HepG2 (cell line): ENCODE results near the gene ANO9. TPM values are rescaled to one million over a fixed set of nuclear protein-coding genes. Genes with fewer than 3 reads are reported as not detected.

Source experiments
- ARID3A ChIP-seq: IDR thresholded peaks from 2 replicates; pipeline ENCODE4 v1.6.1; 2012; ENCODE audit warnings: low read depth, low read length, improper control_type of control experiment
- CC2D1A ChIP-seq: sonication (generic); formaldehyde crosslinking; IDR thresholded peaks from 2 replicates; pipeline ENCODE4 v1.8.1; 2023; ENCODE audit warnings: mild to moderate bottlenecking, missing genetic modification reagents
- CCAR2 ChIP-seq: fragments of 200-400 bp; formaldehyde crosslinking; optimal IDR thresholded peaks from 2 replicates; pipeline ENCODE3; 2018; ENCODE audit warnings: low read depth, mild to moderate bottlenecking, low read length, moderate library complexity
- CTCF ChIP-seq: sonication (generic); formaldehyde crosslinking; IDR thresholded peaks from 2 replicates; pipeline ENCODE4 v1.5.0; 2020; ENCODE audit warnings: mild to moderate bottlenecking, missing genetic modification reagents, moderate library complexity
- ELF1 ChIP-seq: sonication (generic); formaldehyde crosslinking; IDR thresholded peaks from 2 replicates; pipeline ENCODE4 v1.4.0; 2020; ENCODE audit warnings: missing genetic modification reagents
- FOXA3 ChIP-seq: IDR thresholded peaks from 2 replicates; pipeline ENCODE4 v1.6.1; 2016; ENCODE audit warnings: missing genetic modification reagents, missing compliant biosample characterization
- HOMEZ ChIP-seq: IDR thresholded peaks from 2 replicates; pipeline ENCODE4 v1.6.1; 2016; ENCODE audit warnings: low read depth
- KDM3A ChIP-seq: IDR thresholded peaks from 2 replicates; pipeline ENCODE4 v1.6.1; 2018; ENCODE audit warnings: low read depth, missing compliant biosample characterization
- MBNL3 ChIP-seq: fragments of 250-450 bp; sonication (Bioruptor Pico); conservative IDR thresholded peaks from 2 replicates; pipeline ENCODE4 v1.8.0; 2022; ENCODE audit warnings: mild to moderate bottlenecking, inconsistent platforms
- MIXL1 ChIP-seq: IDR thresholded peaks from 2 replicates; pipeline ENCODE4 v1.6.1; 2016
- NFE2L1 ChIP-seq: sonication (generic); formaldehyde crosslinking; IDR thresholded peaks from 2 replicates; pipeline ENCODE4 v1.4.0; 2020; ENCODE audit warnings: missing genetic modification reagents, mild to moderate bottlenecking, borderline replicate concordance
- NFRKB ChIP-seq: fragments of 450-650 bp; IDR thresholded peaks from 2 replicates; pipeline ENCODE4 v1.6.1; 2017
- PCBP1 ChIP-seq: fragments of 200-400 bp; formaldehyde crosslinking; IDR thresholded peaks from 2 replicates; pipeline ENCODE4 v1.6.1; 2017; ENCODE audit warnings: mild to moderate bottlenecking, low read depth, low read length, borderline replicate concordance
- SALL1 ChIP-seq: sonication (generic); formaldehyde crosslinking; IDR thresholded peaks from 2 replicates; pipeline ENCODE4 v1.8.0; 2022; ENCODE audit warnings: mild to moderate bottlenecking, missing genetic modification reagents
- SOX5 ChIP-seq: IDR thresholded peaks from 2 replicates; pipeline ENCODE4 v1.6.1; 2016; ENCODE audit warnings: borderline replicate concordance
- SRSF4 ChIP-seq: fragments of 200-400 bp; formaldehyde crosslinking; IDR thresholded peaks from one replicate; pipeline ENCODE4 v1.6.1; 2018; ENCODE audit warnings: mild to moderate bottlenecking, low read depth, low read length, moderate library complexity; ENCODE audit not compliant: poor library complexity, severe bottlenecking
- WIZ ChIP-seq: sonication (generic); formaldehyde crosslinking; IDR thresholded peaks from 2 replicates; pipeline ENCODE4 v1.5.1; 2020; ENCODE audit warnings: mild to moderate bottlenecking, missing genetic modification reagents
- YEATS4 ChIP-seq: sonication (generic); formaldehyde crosslinking; IDR thresholded peaks from 2 replicates; pipeline ENCODE4 v1.4.0; 2020; ENCODE audit warnings: missing genetic modification reagents, borderline replicate concordance
- ZFP91 ChIP-seq: sonication (generic); formaldehyde crosslinking; IDR thresholded peaks from 2 replicates; pipeline ENCODE4 v1.9.0; 2022; ENCODE audit warnings: missing genetic modification reagents, mild to moderate bottlenecking, borderline replicate concordance
- ZNF136 ChIP-seq: sonication (generic); formaldehyde crosslinking; IDR thresholded peaks from 2 replicates; pipeline ENCODE4 v1.8.1; 2022; ENCODE audit warnings: low read depth, mild to moderate bottlenecking, moderate library complexity, missing genetic modification reagents
- ZNF24 ChIP-seq: fragments of 450-650 bp; IDR thresholded peaks from 2 replicates; pipeline ENCODE4 v1.6.1; 2017; ENCODE audit warnings: antibody characterized with exemption, mild to moderate bottlenecking
- ZNF296 ChIP-seq: sonication (generic); formaldehyde crosslinking; conservative IDR thresholded peaks from 2 replicates; pipeline ENCODE4 v1.5.0; 2020; ENCODE audit warnings: mild to moderate bottlenecking, missing genetic modification reagents
- ZNF652 ChIP-seq: IDR thresholded peaks from 2 replicates; pipeline ENCODE4 v1.6.1; 2016; ENCODE audit warnings: low read depth, borderline replicate concordance
- ZSCAN20 ChIP-seq: sonication (generic); formaldehyde crosslinking; IDR thresholded peaks from 2 replicates; pipeline ENCODE4 v1.4.0; 2020; ENCODE audit warnings: missing genetic modification reagents, mild to moderate bottlenecking, borderline replicate concordance
- ZSCAN30 ChIP-seq: sonication (generic); formaldehyde crosslinking; IDR thresholded peaks from 2 replicates; pipeline ENCODE4 v1.5.0; 2020; ENCODE audit warnings: mild to moderate bottlenecking, missing genetic modification reagents
- polyA plus RNA-seq, 8 experiments: library from polyadenylated mRNA; depleted of rRNA in 3 of 8; stranded (reverse) in 7 of 8; unstranded in 1 of 8; fragments of >200 nt; fragmentation: Illumina TruSeq in 4 of 8; extraction: Trizol in 4 of 8; gene quantifications; 2 replicates each; pipeline versions ENCODE4 v1.2.1 to v1.2.3, GENCODE V29; 2011 to 2016; ENCODE audit warnings: low read depth in 4 of 8, missing spikeins in 1 of 8, mixed read lengths in 1 of 8; ENCODE audit not compliant: insufficient read depth in 1 of 8
- total RNA-seq, 5 experiments: library from RNA; depleted of rRNA; stranded (reverse); fragments of >200 nt; fragmentation: Illumina TruSeq; extraction: Trizol; gene quantifications; 2 replicates each; pipeline ENCODE4 v1.2.3, GENCODE V29; 2016; ENCODE audit warnings: low read depth in 1 of 5

Gene ANO9
- total and polyA plus RNA-seq, 2 of the 13 experiments (the other 11 are each of a cell fraction or from before 2014, with no cell fraction given), result 8.9 to 14.3 TPM

- no peak; the same call in 1 of the 2 replicates for TF ChIP-seq KDM3A (CRISPR knock-in tag)
- TF ChIP-seq CTCF (CRISPR knock-in tag), result peak; percentile 86
- TF ChIP-seq SOX5 (CRISPR knock-in tag), result no peak
- 0 out of 2 replicates have a peak, but pooled peaks have one; percentile 5 for TF ChIP-seq ZNF136 (CRISPR knock-in tag)
- no peak for TF ChIP-seq ARID3A
- TF ChIP-seq FOXA3 (CRISPR knock-in tag), result no peak
- TF ChIP-seq MIXL1, result peak; percentile 35; the same call in 1 of the 2 replicates
- no peak for TF ChIP-seq ZSCAN30 (CRISPR knock-in tag)
- TF ChIP-seq MBNL3, result no peak
- no peak for TF ChIP-seq YEATS4 (CRISPR knock-in tag)
- no peak for TF ChIP-seq SRSF4
- TF ChIP-seq PCBP1, result no peak
- 0 out of 2 replicates have a peak, but pooled peaks have one; percentile 47 for TF ChIP-seq ZFP91 (CRISPR knock-in tag)
- TF ChIP-seq HOMEZ (CRISPR knock-in tag), result 0 out of 2 replicates have a peak, but pooled peaks have one; percentile 28
- no peak for TF ChIP-seq ZNF24
- TF ChIP-seq ZNF652 (CRISPR knock-in tag), result no peak
- TF ChIP-seq SALL1 (CRISPR knock-in tag), result peak; percentile 33; the same call in 1 of the 2 replicates
- no peak for TF ChIP-seq NFRKB
- no peak for TF ChIP-seq ELF1 (CRISPR knock-in tag)
- no peak for TF ChIP-seq ZSCAN20
- no peak for TF ChIP-seq CCAR2
- 0 out of 2 replicates have a peak, but pooled peaks have one; percentile 40 for TF ChIP-seq WIZ (CRISPR knock-in tag)
- TF ChIP-seq ZNF296 (CRISPR knock-in tag), result no peak
- TF ChIP-seq NFE2L1 (CRISPR knock-in tag), result 0 out of 2 replicates have a peak, but pooled peaks have one; percentile 26
- TF ChIP-seq CC2D1A (CRISPR knock-in tag), result no peak
Measured at GRCh38 chr11:450809-451451, 9.1 kb upstream of the ANO9 start (continued).
